ENCODE results near the gene MRGPRD. TPM values are rescaled to one million over a fixed set of nuclear protein-coding genes. Genes with fewer than 3 reads are reported as not detected.

Gene MRGPRD
- total and polyA plus RNA-seq, 11 donors: not detected

DNA sequence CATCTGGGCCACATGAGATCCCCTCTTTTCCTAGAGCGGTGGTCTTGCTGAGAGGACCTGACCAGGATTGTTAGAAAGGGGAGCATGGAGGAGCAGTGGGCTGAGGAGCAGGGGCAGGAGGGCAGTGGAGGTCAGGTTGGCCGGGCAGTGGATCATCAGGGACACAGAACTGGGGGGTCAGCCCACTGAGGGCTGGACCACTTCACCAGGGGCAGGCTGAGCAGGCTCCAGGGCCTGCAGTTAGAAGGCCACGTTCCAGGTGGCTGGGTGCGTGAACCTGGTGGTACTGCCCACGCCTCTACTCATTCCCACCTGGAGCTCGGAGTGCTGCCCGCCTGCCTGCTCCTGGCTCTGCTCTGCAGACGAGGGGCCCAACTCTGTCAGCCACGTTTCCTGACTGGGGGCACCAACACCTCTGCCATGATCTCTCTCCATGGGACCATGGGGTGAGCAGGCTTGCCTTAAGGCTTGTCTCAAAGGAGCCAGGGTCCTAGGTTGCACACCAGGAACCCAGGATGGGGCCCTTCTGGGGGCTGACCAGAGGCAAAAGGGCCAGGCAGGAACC, 22.6 kb upstream of the MRGPRD start:
- 95 to 96% (median 95%) methylated on average over 7 to 9 of the region's 9 CpGs for WGBS, 4 donors
- Histone ChIP-seq H3K4me1 (peaks cover 0 to 29% (median 11%) of the 10 kb centered on the region in 12 donors), H3K27ac (peak overlapping the region in 1 of 12 donors; percentile 93), H3K27me3 (no peaks in the 10 kb centered on the region), H3K36me3 (peaks cover 0 to 23% (median 0%) of the 10 kb centered on the region in 9 donors), H3K4me3 (no peak overlapping the region), H3K9me3 (no peaks in the 10 kb centered on the region)
- no peak for TF ChIP-seq POLR2A (IDR thresholded peaks at IDR 0.05)
- TF ChIP-seq, protein P1, sequence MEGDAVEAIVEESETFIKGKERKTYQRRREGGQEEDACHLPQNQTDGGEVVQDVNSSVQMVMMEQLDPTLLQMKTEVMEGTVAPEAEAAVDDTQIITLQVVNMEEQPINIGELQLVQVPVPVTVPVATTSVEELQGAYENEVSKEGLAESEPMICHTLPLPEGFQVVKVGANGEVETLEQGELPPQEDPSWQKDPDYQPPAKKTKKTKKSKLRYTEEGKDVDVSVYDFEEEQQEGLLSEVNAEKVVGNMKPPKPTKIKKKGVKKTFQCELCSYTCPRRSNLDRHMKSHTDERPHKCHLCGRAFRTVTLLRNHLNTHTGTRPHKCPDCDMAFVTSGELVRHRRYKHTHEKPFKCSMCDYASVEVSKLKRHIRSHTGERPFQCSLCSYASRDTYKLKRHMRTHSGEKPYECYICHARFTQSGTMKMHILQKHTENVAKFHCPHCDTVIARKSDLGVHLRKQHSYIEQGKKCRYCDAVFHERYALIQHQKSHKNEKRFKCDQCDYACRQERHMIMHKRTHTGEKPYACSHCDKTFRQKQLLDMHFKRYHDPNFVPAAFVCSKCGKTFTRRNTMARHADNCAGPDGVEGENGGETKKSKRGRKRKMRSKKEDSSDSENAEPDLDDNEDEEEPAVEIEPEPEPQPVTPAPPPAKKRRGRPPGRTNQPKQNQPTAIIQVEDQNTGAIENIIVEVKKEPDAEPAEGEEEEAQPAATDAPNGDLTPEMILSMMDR (IDR thresholded peaks at IDR 0.05): no peak
- intact Hi-C loops (cut with DNase I): no loop called here
- ATAC-seq: no peak
- no peak for DNase-seq

DNA sequence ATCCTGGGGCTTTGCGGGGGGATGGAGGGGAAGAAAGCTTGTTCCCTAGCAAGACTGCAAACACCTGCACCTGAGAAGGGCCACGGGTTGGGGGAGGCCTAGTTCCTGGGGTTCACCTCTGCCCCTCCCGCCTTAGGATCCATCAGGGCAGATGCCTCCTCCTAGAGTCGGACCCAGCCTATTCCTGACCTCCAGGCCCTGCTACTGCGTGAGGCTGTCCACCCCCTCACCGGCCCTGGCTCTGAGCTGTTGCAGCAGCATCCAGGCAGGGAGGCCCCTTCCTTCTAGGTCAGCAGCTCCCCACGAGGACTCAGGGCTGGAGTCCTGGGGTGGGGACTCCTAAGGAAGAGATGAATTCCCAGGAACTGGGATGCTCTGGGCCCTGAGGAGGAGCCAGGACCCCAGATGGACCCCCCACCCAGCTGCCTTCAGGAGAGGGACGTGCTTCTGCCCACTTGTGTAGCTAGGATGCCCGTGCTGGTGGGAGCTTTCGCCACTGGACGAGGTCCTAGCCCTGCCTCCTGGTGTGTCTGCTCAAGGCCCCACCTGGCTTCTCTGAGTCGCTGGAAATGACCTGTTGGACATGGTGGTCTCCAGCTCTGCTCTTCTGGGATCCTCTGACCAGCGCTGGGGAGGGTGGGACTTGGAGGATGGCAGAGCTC, 21.9 kb upstream of the MRGPRD start:
- intact Hi-C loops (cut with DNase I): no loop called here

DNA sequence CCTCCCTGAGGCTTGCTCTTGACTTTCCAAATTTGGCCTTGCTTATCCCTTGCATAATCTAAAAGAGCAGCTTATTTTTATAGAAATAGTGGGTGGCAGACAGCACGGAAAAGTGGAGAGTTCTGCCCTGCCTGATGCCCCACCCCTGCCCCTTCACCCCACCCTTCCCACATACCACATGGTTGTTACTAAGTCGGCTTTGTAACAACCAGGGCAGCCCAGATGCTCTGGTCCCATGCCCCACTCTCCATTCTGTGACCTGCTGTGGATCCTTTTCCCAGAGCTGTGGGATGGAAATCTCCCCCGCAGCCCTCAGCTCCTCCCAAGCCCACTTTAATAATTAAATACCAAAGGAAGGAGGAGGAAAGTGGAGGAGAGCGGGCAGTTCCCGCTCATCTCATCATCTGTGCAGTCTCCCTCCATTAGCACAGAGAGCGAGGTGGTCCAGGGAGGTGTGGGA, 21.4 kb upstream of the MRGPRD start:
- intact Hi-C loops (cut with DNase I): no loop called here
- WGBS, 4 donors: 74 to 87% (median 86%) methylated on average over 6 of the region's 6 CpGs
- Histone ChIP-seq H3K27me3 (no peaks in the 10 kb centered on the region), H3K4me3 (no peak overlapping the region), H3K36me3 (peaks cover 0 to 20% (median 0%) of the 10 kb centered on the region in 9 donors), H3K4me1 (peaks cover 0 to 23% (median 10%) of the 10 kb centered on the region in 12 donors), H3K27ac (peak overlapping the region in 1 of 12 donors; percentile 93), H3K9me3 (no peaks in the 10 kb centered on the region)
- DNase-seq: no peak
- ATAC-seq: no peak
- TF ChIP-seq POLR2A (IDR thresholded peaks at IDR 0.05): no peak
- TF ChIP-seq, protein P1 (IDR thresholded peaks at IDR 0.05): no peak

More for the DNA sequence above, 21.9 kb upstream of the MRGPRD start:
- Histone ChIP-seq H3K27me3 (no peaks in the 10 kb centered on the region), H3K36me3 (peaks cover 0 to 23% (median 0%) of the 10 kb centered on the region in 9 donors), H3K4me3 (no peak overlapping the region), H3K27ac (peak overlapping the region in 1 of 12 donors; percentile 93), H3K9me3 (no peaks in the 10 kb centered on the region), H3K4me1 (peaks cover 0 to 27% (median 11%) of the 10 kb centered on the region in 12 donors)
- 86 to 91% (median 89%) methylated on average over 10 to 13 of the region's 13 CpGs for WGBS, 4 donors
- no peak for TF ChIP-seq POLR2A (IDR thresholded peaks at IDR 0.05)
- TF ChIP-seq, protein P1 (IDR thresholded peaks at IDR 0.05): no peak
- ATAC-seq (no peak), DNase-seq (peak in 1 of 5 donors; percentile 57)
